SK-N-MC (cell line): ENCODE results near the gene SEC14L1.

ENCODE experiments used
- DNase-seq: peaks from one replicate; pipeline ENCODE4 v3.0.0-alpha.2; 2011; ENCODE audit warnings: low read depth, low spot score
- H3K27ac ChIP-seq: fragments of 200-600 bp; sonication (generic); 2 replicates; pipeline ENCODE4 v1.5.1; 2016; ENCODE audit warnings: mixed run types
- H3K36me3 ChIP-seq: fragments of 200-600 bp; sonication (generic); 2 replicates; pipeline ENCODE4 v1.6.1; 2017; ENCODE audit warnings: antibody characterized with exemption, low read length, mixed read lengths; ENCODE audit not compliant: insufficient read depth
- H3K4me3 ChIP-seq: fragments of 200-600 bp; sonication (generic); 2 replicates; pipeline ENCODE4 v1.5.1; 2016
- H3K9ac ChIP-seq: fragments of 200-600 bp; sonication (generic); 2 replicates; pipeline ENCODE4 v1.8.0; 2017; ENCODE audit warnings: mixed run types, mixed read lengths; ENCODE audit not compliant: insufficient read length
- H3K9me3 ChIP-seq: fragments of 200-600 bp; sonication (generic); 2 replicates; pipeline ENCODE4 v1.6.1; 2017; ENCODE audit warnings: low read depth, mild to moderate bottlenecking, antibody characterized with exemption, low read length, moderate library complexity, mixed read lengths
- EZH2 ChIP-seq: fragments of 200-600 bp; sonication (generic); IDR thresholded peaks from one replicate; pipeline ENCODE4 v1.6.1; 2017; ENCODE audit warnings: antibody characterized with exemption
- FOXP2 ChIP-seq: optimal IDR thresholded peaks from 2 replicates; pipeline ENCODE3; 2011; ENCODE audit warnings: mild to moderate bottlenecking, moderate library complexity; ENCODE audit not compliant: insufficient read depth; ENCODE audit errors: extremely low read length, control extremely low read depth
- POLR2AphosphoS5 ChIP-seq: IDR thresholded peaks from 2 replicates; pipeline ENCODE4 v1.6.1; 2012; ENCODE audit warnings: mild to moderate bottlenecking, low read depth, low read length, borderline replicate concordance

SEC14L1 gene

DNA sequence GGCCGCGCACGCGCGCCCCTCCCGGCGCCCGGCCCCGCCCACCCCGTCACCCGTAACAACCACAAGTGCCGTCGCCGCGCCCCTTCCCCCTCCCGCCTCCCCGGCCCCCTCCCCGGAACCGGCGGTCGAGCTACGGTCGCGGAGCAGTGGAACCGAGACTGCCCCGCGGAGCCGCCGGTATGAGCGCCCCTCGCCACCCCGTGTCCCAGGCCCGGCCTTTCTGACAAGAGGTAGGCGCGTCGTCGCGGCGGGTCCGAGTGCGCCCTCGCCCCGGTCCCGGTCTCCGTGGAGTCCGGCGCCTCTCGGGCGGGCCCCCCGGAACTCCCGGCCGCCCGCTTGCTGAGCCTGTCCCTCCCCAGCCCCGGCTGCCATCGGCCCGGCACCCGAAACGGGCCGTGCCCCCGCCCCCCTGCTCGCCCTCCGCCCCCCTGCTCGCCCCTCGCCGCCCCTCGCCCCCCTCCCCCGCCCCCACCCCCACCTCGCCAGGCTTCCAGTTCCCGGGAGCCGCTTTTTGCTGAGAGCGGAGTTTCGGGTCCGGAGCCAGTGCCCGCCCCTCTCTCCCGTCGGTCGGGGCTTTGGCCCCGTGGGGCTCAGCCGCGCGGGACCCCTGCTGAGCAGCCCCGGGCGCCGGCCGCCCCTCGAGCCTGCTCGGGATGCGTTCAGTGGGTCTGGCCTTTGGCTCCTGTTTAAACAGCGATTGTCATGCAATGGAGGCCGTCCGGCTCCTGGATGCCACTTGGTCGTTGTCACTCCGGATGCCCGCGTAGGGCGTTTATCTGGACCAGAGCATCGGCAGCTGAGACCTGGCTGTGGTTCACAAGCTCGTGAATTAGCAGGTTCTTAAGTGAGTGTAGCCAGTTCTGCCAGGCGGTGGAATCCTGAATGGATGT, at the start of gene SEC14L1:
TSS of gene SEC14L1 (plus strand) at position 92 of the 890 bp plus-strand sequence. CDS start 2,628 bp downstream, outside the sequence.
- Histone ChIP-seq H3K27ac (peak within 1 kb of the TSS; percentile 79), H3K9ac (peak within 1 kb of the TSS; percentile 75), H3K4me3 (peak within 1 kb of the TSS; percentile 90), H3K9me3 (peaks cover 14% of the 10 kb centered on the region; the same call in 1 of the 2 replicates), H3K36me3 (peaks cover 33% of the 10 kb centered on the region)
- TF ChIP-seq EZH2 (no peak), POLR2AphosphoS5 (no peak), FOXP2 (no peak)
- no peak for DNase-seq

DNA sequence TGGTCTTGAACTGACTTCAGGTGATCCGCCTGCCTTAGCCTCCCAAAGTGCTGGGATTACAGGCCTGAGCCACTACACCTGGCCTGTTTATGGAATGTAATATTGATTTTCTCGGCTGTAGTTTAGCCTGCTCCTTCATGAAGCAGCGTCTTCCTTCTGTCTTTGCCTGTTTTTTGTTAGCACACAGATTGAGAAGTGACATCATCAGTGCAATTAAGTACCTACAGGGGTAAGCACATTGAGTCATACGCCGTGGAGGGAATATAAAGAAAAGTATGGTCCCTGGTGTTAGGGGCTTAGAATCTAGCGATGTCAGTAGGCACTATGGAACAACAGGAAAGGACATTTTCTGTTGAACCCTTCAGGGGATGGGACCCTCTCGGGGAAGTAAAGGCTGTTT, 48.7 kb upstream of the SEC14L1 start:
- no peak overlapping the region for H3K4me3 ChIP-seq
- H3K27ac ChIP-seq = no peak overlapping the region
- no peaks in the 10 kb centered on the region for H3K9me3 ChIP-seq
- no peak for TF ChIP-seq POLR2AphosphoS5
- peaks cover 71% of the 10 kb centered on the region for H3K36me3 ChIP-seq
- no peak for DNase-seq
- no peak overlapping the region for H3K9ac ChIP-seq

- Histone ChIP-seq H3K9ac (no peak overlapping the region), H3K27ac (no peak overlapping the region; the same call in 1 of the 2 replicates), H3K9me3 (no peaks in the 10 kb centered on the region), H3K36me3 (peaks cover 71% of the 10 kb centered on the region), H3K4me3 (no peak overlapping the region)
- DNase-seq = no peak
- no peak for TF ChIP-seq EZH2
- TF ChIP-seq FOXP2 = no peak
- no peak; the same call in 1 of the 2 replicates for TF ChIP-seq POLR2AphosphoS5
Measured at GRCh38 chr17:77095461-77095860, 45.3 kb upstream of the SEC14L1 start.

GRCh38 chr17:77096570-77097214, 44.1 kb upstream of the SEC14L1 start:
- Histone ChIP-seq H3K4me3 (no peak overlapping the region), H3K36me3 (peaks cover 59% of the 10 kb centered on the region), H3K27ac (peak overlapping the region; percentile 75), H3K9ac (peak overlapping the region; percentile 35), H3K9me3 (no peaks in the 10 kb centered on the region)
- DNase-seq = no peak
- TF ChIP-seq FOXP2 (no peak), EZH2 (no peak), POLR2AphosphoS5 (no peak)

DNA sequence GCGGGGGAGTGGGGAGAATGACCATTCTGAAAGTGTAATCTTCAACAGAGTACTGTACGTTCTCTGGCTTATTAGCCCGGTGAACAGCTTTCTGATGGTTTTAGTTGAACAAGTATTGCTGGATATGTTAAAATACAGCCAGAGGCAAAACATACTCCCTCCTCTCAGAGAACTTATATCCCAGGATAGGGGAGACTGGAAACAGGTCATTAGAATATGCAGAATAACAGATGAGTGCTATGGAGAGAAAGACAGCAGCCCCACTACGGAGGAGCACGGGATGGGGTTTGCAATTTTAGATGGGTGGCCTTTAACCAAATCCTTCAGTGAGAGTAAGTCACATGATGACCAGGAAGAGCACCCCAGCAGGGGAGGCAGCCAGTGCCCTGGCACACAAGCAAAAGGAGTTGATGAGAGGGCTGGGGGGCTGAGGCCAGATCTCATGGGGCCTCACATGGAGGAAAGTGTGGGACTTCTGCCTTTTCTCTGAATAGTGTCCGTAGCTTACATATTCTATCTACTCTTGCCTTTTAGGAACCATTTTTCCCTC, 43.1 kb upstream of the SEC14L1 start:
- no peak for DNase-seq
- no peak for TF ChIP-seq FOXP2
- H3K4me3 ChIP-seq = no peak overlapping the region
- H3K27ac ChIP-seq = peak overlapping the region; percentile 67
- no peak overlapping the region for H3K9ac ChIP-seq
- H3K9me3 ChIP-seq = no peaks in the 10 kb centered on the region
- peaks cover 49% of the 10 kb centered on the region for H3K36me3 ChIP-seq

DNA sequence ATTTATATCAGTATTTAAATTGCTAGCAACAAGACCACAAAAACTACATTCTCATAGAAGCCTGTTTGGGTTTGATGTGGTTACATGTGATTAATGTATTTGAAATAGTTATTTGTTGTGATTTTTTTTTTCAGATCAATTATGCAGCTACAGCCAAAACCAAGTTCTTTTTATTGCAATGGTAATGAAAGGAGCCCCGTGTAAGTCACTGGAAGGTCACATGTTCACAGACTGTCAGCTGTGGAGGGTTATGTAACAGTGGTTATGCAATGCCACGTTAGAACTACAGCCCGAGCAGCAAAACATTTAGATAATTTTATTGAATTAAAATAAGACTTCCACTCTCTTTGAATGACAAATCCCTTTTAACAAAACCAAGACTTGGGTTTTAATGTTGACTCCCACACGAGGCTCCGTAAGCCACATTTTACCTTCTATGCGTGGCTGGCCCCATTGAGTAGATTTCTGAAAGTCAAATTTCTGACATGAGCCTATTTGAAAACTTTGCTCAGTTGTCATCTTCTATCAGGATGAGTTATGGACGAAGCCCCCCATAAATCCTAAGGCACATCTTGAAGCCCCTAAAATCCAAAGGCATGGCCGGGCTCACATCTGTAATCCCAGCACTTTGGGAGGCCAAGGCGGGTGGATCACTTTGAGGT, 41.8 kb upstream of the SEC14L1 start:
- Histone ChIP-seq H3K36me3 (peaks cover 36% of the 10 kb centered on the region), H3K9ac (no peak overlapping the region), H3K4me3 (no peak overlapping the region), H3K27ac (peak overlapping the region; percentile 67), H3K9me3 (no peaks in the 10 kb centered on the region)
- peak; percentile 69 for DNase-seq
- TF ChIP-seq EZH2 = no peak
- no peak for TF ChIP-seq FOXP2
- TF ChIP-seq POLR2AphosphoS5 = no peak

DNA sequence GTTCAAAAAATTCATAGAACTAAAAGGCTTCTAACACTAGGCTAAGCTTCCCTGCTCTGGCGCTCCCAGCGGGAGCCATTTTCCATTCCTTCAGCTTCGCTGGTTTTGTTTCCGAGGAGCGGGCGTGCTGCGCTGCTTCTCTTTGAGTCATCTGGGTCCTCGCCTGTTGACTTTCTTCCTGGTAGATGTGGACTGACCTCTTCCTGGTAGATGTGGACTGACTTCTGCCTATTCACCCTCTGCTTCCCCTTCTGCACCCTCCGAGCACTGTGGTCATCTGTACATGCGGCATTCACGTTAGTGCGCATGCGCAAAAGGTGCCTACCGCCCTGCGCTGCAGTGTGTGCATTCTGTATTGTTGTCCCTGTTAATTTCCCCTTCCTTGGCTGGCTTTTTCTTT, 40.8 kb upstream of the SEC14L1 start:
- DNase-seq = no peak
- H3K36me3 ChIP-seq = peaks cover 26% of the 10 kb centered on the region
- H3K27ac ChIP-seq = no peak overlapping the region
- TF ChIP-seq EZH2 (no peak), POLR2AphosphoS5 (no peak), FOXP2 (no peak)
- H3K4me3 ChIP-seq = no peak overlapping the region
- H3K9ac ChIP-seq = no peak overlapping the region
- no peaks in the 10 kb centered on the region for H3K9me3 ChIP-seq
